NCI-H524 treated with DMSO at 0.1 percent for 48 hours (cell line): ENCODE data around the gene MRGPRF.

Source experiments
- DNase-seq: peaks from one replicate; lab custom pipeline; 2025; lab: John Stamatoyannopoulos, UW

Gene MRGPRF

GRCh38 chr11:69013009-69013951, at the start of gene MRGPRF:
Gene MRGPRF (minus strand): TSS chr11:69013246. CDS start chr11:69009901, 3,345 bp downstream.
- DNase-seq = no peak

GRCh38 chr11:69062169-69062855, 49.3 kb upstream of the MRGPRF start:
- DNase-seq = no peak

GRCh38 chr11:69061713-69062053, 48.6 kb upstream of the MRGPRF start:
- DNase-seq = no peak

- no peak for DNase-seq
Observed at GRCh38 chr11:69060806-69061712, 48.0 kb upstream of the MRGPRF start.

- DNase-seq = no peak
Observed at GRCh38 chr11:69059985-69060384, 46.9 kb upstream of the MRGPRF start.

GRCh38 chr11:69059429-69059828, 46.4 kb upstream of the MRGPRF start:
- DNase-seq = no peak

GRCh38 chr11:69058511-69059270, 45.6 kb upstream of the MRGPRF start:
- no peak for DNase-seq

- no peak for DNase-seq
Observed at GRCh38 chr11:69057801-69058200, 44.8 kb upstream of the MRGPRF start.

GRCh38 chr11:69057236-69057635, 44.2 kb upstream of the MRGPRF start:
- no peak for DNase-seq

- DNase-seq = no peak
Observed at GRCh38 chr11:69055598-69056516, 42.8 kb upstream of the MRGPRF start.

- no peak for DNase-seq
Observed at GRCh38 chr11:69055212-69055586, 42.2 kb upstream of the MRGPRF start.

GRCh38 chr11:69054397-69055211, 41.6 kb upstream of the MRGPRF start:
- no peak for DNase-seq

GRCh38 chr11:69053546-69054396, 40.7 kb upstream of the MRGPRF start:
- no peak for DNase-seq

GRCh38 chr11:69053169-69053477, 40.1 kb upstream of the MRGPRF start:
- DNase-seq = no peak

GRCh38 chr11:69052343-69053168, 39.5 kb upstream of the MRGPRF start:
- DNase-seq = no peak

- DNase-seq = no peak
Observed at GRCh38 chr11:69051381-69052342, 38.6 kb upstream of the MRGPRF start.
